NCI-H446 treated with DMSO at 0.1 percent for 48 hours (cell line): ENCODE results near the gene RAPGEF4.
A peak's percentile ranks its signal among the peaks of the same experiment; 100 is the strongest.

Experiments used
- DNase-seq: peaks from one replicate; lab custom pipeline; 2025; lab: John Stamatoyannopoulos, UW

Gene RAPGEF4

GRCh38 chr2:172999641-173000386 lies 264.2 kb downstream of the RAPGEF4 start:
- DNase-seq = no peak

DNA sequence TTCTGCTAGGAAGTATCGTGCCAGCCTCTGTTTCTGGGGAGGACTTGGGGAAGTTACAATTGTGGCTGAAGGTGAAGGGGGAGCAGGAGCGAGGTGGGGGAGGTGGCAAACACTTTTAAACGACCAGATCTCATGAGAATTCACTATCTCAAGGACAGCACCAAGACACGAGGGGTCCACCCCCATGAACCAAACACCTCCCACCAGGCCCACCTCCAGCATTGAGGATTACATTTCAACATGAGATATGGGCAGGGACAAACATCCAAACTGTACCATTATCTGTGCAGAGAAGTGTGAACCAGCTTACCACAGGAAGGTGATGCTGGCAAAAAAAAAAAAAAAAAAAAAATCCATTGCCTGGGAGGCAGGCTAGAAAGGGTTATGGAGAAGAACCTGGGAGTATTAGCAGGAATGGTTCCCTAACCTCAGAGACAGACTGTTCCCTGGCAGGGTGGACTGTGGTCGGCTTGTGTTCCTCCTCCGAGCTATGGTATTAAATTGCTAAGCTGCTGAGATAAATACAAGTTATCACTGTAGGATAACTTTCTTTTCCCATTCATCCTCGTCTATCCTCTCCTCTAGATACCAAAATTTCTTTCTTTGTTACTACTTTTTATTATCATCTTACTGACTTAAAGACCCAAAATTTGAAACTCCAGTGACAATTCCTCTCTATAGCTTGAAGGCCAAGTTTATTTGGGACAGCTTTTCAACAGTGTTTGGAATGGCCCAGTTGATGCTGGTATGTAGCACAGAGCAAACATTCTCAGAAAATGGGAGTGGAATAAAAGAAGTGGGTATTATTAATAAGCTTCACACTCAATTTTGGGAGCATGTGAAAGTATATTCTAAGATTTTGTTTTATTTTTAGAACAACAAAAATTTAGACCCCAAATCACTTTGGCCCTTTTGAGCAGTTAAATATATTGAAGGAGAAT lies 266.3 kb downstream of the RAPGEF4 start:
- DNase-seq = no peak

DNA sequence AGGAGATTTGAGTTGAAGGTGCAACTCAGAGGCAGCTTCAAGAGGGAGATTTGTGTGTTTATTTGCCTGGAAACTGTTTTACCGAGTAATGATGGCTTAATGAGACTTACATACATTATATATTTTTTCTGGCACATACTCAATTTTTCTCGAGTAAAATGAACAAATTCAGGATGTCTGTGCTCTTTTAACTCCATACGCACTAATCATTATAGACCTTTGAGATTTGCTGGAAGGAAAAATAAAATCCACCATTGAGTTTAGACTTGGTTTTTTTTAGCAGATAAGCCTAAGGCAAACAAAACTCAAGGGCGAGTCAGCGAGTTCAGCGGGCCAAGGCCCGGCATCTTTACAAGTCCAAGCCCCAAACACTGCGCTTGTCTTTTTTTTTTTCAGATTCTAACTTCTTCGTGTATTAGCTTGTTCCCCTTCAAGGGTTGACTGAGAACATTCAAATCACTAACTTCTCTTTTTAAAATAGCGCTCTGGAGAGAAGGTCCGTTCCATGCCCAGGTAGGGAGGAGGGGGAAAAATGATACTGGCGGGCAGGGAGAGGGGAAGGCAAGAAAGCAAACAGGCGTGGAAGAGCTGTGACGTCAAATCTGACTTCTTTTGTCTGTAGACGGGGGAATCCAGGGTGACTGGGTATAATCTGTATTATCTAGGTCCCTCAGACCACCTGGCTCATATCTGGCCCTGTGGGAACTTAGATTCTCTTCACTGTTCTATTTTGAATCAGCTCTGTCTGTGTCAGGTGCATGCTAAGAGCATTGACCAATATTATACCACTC lies 267.3 kb downstream of the RAPGEF4 start:
- DNase-seq = no peak

- no peak for DNase-seq
Observed at GRCh38 chr2:173008786-173009185, 273.1 kb downstream of the RAPGEF4 start.

- no peak for DNase-seq
Observed at GRCh38 chr2:173010233-173010632, 274.6 kb downstream of the RAPGEF4 start.

DNA sequence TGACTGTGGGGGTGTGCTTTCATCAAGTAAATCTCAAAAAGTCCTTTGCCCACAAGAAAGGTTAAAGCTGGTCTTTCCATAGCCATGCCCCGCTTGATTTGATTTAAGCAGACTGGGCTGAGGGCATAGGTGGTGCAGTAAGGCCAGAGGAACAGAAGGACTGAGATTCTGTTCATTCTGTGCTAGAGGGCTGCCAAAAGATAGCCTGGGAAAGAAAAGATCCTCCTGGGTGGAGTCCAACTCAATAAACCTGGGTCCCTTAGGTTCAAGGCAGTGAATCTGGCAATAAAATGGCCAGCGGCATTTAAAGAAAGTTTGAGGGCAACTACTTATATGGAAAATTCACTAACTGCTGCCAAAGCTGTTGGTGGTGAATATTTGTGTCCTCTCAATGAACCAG lies 280.8 kb downstream of the RAPGEF4 start:
- DNase-seq = no peak

DNA sequence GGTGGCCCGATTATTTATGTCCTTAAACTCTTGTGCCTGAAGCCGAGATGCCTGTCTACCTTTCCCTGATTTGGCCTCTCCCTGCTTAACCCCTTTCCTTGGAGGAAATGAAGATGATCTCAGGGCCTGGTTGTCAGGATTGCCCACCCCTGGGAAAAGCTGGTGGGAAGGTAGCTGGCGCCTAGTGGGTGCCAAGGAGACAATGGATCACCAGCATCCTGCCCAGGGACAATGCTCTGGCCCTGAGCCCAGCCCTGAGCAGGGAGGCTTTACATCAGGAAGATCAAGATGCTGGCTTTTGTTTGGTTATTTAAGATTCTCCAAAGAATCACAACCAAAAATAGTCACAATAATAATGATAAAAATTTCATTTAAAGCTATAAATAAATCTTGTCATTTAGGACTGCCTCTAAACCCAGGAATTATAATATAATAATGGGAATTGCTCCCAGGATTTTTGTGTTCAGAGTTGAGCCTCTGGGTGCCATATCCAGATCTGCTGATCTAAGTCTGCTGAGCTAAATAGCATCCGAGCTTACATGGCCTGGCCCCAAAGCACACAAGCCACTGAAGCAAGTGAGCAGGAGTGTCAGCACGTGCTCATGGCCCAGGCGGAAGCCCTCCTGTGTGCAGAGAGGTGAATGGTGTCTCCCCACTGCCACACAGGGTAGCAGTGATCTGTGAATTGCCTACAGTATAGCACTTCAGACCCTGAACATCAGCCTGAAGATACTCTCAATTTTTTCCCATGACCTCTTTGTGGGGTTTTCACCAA lies 282.2 kb downstream of the RAPGEF4 start:
- DNase-seq = no peak

DNA sequence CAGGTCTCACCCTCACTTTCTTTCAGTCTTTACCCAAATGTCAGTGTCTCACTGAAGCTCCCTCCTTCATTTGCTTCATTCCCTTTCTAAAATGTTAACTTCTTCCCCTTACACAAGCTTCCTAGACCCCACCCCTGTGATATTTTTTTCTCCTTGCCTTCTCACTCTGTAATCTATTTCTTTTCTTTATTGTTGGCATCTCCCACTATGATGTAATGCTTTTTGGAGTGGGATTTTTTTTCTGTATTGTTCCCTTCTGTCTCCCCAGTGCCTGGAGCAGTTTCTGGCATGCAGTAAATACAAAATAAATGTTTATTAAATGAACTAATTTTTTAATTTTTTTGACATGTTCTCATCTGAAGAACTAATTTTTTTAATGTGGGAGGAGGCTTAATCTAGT lies 284.1 kb downstream of the RAPGEF4 start:
- DNase-seq = no peak

- no peak for DNase-seq
Observed at GRCh38 chr2:173021939-173022371, 286.3 kb downstream of the RAPGEF4 start.

DNA sequence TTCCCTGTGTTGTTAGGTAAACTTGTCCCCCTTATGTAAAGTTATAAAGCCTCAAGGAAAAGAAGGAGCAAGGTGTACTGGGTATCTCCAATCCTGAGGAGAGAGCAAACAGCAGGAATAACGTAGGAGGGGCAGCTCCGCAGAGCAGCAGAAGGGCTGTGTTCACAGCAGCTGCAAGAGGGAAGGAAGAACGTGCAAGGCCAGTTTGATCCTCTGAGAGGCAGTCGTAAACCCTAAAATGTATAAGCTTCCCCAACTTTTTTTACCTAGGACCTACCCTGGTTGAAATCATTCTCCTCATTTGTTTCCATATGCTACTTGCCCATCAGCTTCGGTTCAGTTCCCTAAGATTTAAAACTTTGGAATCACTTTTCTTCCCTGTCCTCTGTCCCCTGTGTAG lies 288.1 kb downstream of the RAPGEF4 start:
- no peak for DNase-seq

DNA sequence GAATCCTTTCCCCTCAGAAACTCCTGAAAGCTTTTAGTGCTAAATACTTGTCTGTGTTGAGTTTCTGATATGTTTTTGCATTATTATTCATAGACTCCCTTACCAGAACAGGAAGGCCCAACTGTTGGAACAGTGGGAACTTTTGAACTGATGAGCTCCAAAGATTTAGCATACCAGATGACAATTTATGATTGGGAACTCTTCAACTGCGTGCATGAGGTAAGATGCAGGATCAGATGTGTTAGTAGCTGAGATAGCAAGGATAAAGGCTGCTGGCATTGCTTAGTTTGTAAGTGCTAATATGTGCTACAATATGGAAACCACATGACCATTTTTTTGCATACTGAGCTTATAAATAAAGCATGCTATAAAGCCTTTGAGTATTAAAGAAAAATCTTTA lies 290.8 kb downstream of the RAPGEF4 start:
- DNase-seq = no peak

DNA sequence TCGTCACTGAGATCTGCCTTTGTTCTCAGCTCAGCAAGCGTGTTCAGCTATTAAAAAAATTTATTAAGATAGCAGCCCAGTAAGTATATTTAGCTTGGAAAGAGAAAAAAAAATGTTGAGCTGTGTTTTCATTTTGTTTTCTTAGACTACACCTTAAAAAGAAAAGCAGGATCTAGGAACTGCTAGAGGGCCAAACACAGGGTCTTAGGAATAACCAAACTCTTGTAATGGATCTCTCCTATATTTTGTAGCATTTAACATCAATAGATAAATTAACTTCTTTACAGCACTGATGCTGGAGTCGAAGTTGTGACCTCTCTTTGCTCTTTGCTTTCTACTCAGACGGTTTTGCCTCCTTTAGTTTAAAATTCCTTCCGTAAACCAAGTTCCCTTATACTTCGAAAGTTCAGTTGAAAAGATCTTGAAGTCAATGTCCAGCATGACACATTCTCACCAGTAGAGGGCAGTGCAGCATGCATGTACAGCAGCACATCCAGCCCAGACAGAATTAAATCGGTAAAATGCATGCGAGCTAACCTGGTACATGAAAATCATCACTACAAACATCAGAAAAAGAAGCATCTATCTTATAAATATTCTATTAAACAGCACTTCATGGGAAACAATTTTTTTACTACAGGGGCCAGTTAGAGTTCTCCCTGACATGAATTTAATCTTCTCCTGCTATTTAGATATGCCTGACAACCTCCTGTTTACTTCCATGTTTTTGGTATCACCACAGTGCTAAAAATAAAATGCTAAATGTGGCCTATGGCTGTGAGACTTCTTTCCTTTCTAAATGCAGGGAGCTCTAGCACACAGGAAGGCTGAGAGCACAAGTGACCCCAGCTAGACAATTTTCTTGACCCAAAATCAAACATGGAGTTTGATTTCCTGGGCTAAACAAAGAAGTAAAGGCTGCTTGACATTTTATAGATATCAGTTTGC lies 291.8 kb downstream of the RAPGEF4 start:
- DNase-seq = peak; percentile 76

GRCh38 chr2:173028141-173028540 lies 292.5 kb downstream of the RAPGEF4 start:
- DNase-seq = no peak

- DNase-seq = peak; percentile 39
Observed at GRCh38 chr2:173028671-173029070, 293.0 kb downstream of the RAPGEF4 start.

- DNase-seq = peak; percentile 35
Observed at GRCh38 chr2:173030561-173031490, 295.2 kb downstream of the RAPGEF4 start.

DNA sequence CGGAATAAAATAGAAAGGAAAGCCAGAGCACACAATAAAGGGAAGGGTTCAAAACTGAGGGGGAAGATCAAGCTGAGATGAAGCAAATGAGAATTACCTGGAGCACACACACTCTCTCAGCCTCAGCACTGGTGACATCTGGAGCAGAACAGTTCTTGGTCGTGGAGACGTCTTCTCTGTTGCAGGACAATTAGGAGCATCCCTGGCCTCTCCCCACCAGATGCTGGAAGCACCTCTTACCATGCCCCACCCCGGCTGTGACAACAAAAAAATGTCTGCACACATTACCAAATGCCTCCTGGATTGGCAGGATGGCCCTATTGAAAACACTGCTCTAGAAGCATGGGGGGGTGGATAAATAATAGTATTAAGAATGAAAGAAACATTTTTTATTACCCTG lies 296.4 kb downstream of the RAPGEF4 start:
- no peak for DNase-seq

GRCh38 chr2:173033084-173033483 lies 297.4 kb downstream of the RAPGEF4 start:
- DNase-seq = no peak

DNA sequence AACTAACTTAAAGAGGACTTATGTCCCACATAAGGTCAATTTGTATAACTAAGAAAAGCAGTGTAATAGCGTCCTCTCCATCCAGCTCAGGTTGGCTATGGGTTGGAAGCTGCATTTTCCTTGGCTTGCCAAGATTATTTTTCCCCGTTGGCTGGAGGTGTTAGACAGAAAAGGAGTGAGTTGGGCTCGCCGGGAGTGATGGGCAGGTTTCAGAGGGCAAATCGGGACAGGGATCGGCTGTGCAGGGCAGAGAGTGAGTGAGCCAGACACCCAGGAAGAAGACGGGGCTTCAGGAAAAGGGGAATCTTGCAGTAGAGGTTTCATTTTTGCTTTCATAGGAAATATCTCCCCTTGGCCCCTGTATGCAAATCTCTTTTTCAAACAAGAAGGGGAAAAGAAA lies 298.5 kb downstream of the RAPGEF4 start:
- DNase-seq = no peak
